Amniotic stem cell (primary cell): ENCODE measurements around the gene ELOVL7.
"Not testable (repeated sequence)": the region's sequence is repeated elsewhere in the genome, so short reads cannot be mapped to it uniquely, and the experiment has no call there.

Experiments used
- DNase-seq: peaks from one replicate; lab custom pipeline; 2025; lab: John Stamatoyannopoulos, UW

The ELOVL7 gene

DNA sequence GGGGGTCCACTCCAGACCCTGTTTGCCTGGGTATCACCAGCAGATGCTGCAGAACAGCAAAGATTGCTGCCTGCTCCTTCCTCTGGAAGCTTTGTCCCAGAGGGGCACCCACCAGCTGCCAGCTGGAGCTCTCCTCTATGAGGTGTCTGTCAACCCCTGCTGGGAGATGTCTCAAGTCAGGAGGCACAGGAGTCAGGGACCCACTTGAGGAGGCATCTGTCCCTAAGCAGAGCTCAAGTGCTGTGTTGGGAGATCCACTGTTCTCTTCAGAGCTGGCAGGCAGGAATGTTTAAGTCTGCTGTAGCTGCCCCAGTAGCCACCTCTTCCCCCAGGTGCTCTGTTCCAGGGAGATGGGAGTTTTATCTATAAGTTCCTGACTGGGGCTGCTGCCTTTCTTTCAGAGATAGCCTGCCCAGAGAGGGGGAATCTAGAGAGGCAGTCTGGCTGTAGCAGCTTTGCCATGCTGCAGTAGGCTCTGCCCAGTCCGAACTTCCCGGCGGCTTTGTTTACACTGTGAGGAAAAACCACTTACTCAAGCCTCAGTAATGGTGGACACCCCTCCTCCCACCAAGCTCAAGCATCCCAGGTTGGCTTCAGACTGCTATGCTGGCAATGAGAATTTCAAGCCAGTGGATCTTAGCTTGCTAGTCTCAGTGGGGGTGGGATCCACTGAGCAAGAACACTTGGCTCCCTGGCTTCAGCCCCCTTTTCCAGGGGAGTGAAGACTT lies 128.7 kb downstream of the ELOVL7 start:
- not testable (repeated sequence) for DNase-seq

DNA sequence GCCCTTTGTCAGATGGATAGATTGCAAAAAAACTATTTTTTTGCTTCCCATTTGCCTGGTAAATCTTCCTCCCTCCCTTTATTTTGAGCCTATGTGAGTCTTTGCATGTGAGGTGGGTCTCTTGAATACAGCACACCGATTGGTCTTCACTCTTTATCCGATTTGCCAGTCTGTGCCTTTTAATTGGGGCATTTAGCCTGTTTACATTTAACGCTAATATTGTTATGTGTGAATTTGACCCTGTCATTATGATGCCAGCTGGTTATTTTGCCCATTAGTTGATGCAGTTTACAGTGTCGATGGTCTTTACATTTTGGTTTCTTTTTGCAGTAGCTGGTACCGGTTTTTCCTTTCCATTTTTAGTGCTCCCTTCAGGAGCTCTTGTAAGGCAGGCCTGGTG lies 131.1 kb downstream of the ELOVL7 start:
- no peak for DNase-seq

DNA sequence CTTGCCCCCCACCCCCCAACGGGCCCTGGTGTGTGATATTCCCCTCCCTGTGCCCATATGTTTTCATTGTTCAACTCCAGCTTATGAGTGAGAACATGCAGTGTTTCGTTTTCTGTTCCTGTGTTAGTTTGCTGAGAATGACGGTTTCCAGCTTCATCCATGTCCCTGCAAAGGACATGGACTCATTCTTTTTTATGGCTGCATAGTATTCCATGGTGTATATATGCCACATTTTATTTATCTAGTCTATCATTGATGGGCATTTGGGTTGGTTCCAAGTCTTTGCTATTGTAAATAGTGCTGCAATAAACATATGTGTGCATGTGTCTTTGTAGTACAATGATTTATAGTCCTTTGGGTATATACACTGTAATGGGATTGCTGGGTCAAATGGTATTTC lies 132.2 kb downstream of the ELOVL7 start:
- DNase-seq = not testable (repeated sequence)

DNA sequence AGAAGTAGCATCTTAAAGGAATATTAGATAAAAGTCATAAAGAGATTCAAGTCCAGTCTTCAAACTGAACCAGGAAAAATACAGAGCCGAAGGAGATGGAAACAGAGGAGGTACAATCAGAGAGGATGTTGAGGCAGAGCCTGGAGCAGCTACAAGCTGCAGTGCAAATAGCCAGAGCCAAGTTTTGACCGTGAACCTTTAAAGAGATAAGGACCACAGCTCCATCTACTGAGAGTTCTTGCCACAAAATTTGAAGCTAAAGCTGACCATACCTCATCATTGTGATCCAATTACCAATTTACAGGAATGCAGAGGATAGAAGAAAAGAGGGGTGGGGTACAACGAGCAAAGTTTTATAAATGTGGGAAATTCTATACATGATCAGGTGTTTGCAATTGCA lies 133.7 kb downstream of the ELOVL7 start:
- DNase-seq = no peak

DNA sequence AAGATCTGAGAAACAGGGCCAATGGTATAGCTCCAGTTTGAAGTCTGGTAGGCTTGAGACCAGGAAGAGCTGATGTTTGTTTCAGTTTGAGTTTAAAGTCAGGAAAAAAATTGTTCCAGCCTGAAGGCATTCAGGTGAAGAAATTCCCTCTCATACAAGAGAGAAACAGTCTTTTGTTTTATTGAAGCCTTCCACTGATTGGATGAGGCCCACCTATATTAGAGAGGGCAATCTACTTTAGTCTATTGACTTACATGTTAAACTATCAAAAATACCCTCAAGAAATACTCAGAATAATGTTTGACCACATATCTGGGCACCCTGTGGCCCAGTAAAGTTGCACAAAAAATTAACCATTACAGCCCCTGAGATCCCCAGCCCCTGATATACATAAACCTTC lies 138.9 kb downstream of the ELOVL7 start:
- no peak for DNase-seq

GRCh38 chr5:60703944-60704343 lies 140.1 kb downstream of the ELOVL7 start:
- no peak for DNase-seq
